Ishikawa (cell line): ENCODE results near the gene NDST1.

Experiments
- CEBPB ChIP-seq: IDR thresholded peaks from 2 replicates; pipeline ENCODE4 v1.6.1; 2012
- CREB1 ChIP-seq: IDR thresholded peaks from 2 replicates; pipeline ENCODE4 v1.6.1; 2012; ENCODE audit warnings: low read depth
- EGR1 ChIP-seq: IDR thresholded peaks from 2 replicates; pipeline ENCODE4 v1.6.1; 2012
- EP300 ChIP-seq: IDR thresholded peaks from 2 replicates; pipeline ENCODE4 v1.6.1; 2012; ENCODE audit warnings: borderline replicate concordance
- FOXM1 ChIP-seq: IDR thresholded peaks from 2 replicates; pipeline ENCODE4 v1.6.1; 2012; ENCODE audit warnings: low read depth, borderline replicate concordance
- MAX ChIP-seq: IDR thresholded peaks from 2 replicates; pipeline ENCODE4 v1.6.1; 2012
- NFIC ChIP-seq: IDR thresholded peaks from 2 replicates; pipeline ENCODE4 v1.6.1; 2012
- RAD21 ChIP-seq: IDR thresholded peaks from 2 replicates; pipeline ENCODE4 v1.6.1; 2012; ENCODE audit warnings: low read depth
- REST ChIP-seq: IDR thresholded peaks from 2 replicates; pipeline ENCODE4 v1.6.1; 2012; ENCODE audit warnings: low read depth, mild to moderate bottlenecking
- TAF1 ChIP-seq: IDR thresholded peaks from 2 replicates; pipeline ENCODE4 v1.6.1; 2012; ENCODE audit warnings: low read depth, mild to moderate bottlenecking
- TCF12 ChIP-seq: IDR thresholded peaks from 2 replicates; pipeline ENCODE4 v1.6.1; 2012; ENCODE audit warnings: low read depth
- TEAD4 ChIP-seq: IDR thresholded peaks from 2 replicates; pipeline ENCODE4 v1.6.1; 2012
- YY1 ChIP-seq: IDR thresholded peaks from 2 replicates; pipeline ENCODE4 v1.6.1; 2012; ENCODE audit warnings: low read depth
- ZBTB7A ChIP-seq: IDR thresholded peaks from 2 replicates; pipeline ENCODE4 v1.6.1; 2012; ENCODE audit warnings: low read depth
- TF ChIP-seq, protein P1 (sequence below): IDR thresholded peaks from 2 replicates; pipeline ENCODE4 v1.6.1; 2012

NDST1 gene

GRCh38 chr5:150497274-150497988, 10.5 kb upstream of the NDST1 start:
- TF ChIP-seq CREB1 (no peak), ZBTB7A (peak; percentile 52; the same call in 1 of the 2 replicates), TEAD4 (peak; percentile 84), TAF1 (no peak), CEBPB (peak; percentile 76), RAD21 (no peak), NFIC (peak; percentile 75), MAX (peak; percentile 72), TCF12 (peak; percentile 97), EGR1 (no peak), REST (no peak), EP300 (peak; percentile 94), FOXM1 (peak; percentile 80), YY1 (peak; percentile 36; the same call in 1 of the 2 replicates)
- TF ChIP-seq, protein P1, sequence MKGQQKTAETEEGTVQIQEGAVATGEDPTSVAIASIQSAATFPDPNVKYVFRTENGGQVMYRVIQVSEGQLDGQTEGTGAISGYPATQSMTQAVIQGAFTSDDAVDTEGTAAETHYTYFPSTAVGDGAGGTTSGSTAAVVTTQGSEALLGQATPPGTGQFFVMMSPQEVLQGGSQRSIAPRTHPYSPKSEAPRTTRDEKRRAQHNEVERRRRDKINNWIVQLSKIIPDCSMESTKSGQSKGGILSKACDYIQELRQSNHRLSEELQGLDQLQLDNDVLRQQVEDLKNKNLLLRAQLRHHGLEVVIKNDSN = peak; percentile 18; the same call in 1 of the 2 replicates

DNA sequence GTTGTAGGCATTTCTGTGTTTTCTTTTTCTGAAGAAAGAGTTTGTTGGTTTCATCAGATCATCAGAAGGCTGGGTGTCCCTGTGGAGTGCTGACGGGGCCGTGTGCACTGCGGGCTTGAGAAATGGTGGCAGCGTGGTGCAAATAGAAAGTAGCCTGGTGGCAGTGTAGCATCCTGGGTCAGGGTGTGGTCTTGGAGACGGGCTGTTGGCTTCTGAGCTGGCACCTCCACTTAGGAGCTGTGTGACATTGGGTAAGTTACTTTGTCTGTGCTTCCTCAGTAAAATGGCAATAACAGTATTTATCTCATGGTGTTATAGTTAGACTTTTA, 10.0 kb upstream of the NDST1 start:
- TF ChIP-seq ZBTB7A (no peak), EP300 (no peak), YY1 (no peak), REST (no peak), TEAD4 (no peak), TCF12 (no peak), CEBPB (no peak), FOXM1 (no peak), NFIC (no peak), EGR1 (no peak), RAD21 (no peak), TAF1 (no peak), MAX (no peak; the same call in 1 of the 2 replicates), CREB1 (no peak)
- TF ChIP-seq, protein P1 = no peak

DNA sequence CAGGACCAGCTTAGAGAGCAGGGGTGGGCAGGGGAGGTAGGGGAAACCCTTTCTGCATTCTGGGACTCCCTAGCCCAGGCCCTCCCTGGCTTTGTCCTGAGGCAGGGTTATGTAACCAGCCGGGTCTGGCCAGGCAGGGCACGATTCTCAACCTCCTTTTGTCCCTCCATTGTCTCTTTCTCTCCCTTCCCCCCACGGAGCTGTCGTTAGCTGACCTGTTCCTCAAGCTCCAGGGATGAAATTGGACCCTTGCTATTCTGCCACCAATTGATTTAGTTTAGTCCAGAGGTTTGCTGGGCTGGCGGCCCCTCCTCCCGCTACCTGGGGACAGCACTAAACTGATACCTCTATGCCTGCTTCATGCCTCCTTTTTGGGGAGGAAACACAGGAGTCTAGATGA, 9.4 kb upstream of the NDST1 start:
- TF ChIP-seq FOXM1 (no peak), YY1 (peak; percentile 25; the same call in 1 of the 2 replicates), EP300 (peak; percentile 42; the same call in 1 of the 2 replicates), EGR1 (no peak), ZBTB7A (peak; percentile 50; the same call in 1 of the 2 replicates), REST (no peak), TEAD4 (peak; percentile 9; the same call in 1 of the 2 replicates), MAX (no peak), RAD21 (peak; percentile 18; the same call in 1 of the 2 replicates), NFIC (no peak), CEBPB (no peak), TCF12 (peak; percentile 65; the same call in 1 of the 2 replicates), CREB1 (no peak), TAF1 (no peak)
- TF ChIP-seq, protein P1 = no peak
